SK-N-SH treated with all-trans-retinoic acid at 6 μM for 48 hours (cell line): Measurements from ENCODE around the gene UGT1A8.

Experiments used
- ATAC-seq: fragments of 200-7000 bp; cut with Tn5 transposase; 3 replicates; pipeline ENCODE4 v1.9.1; 2020; ENCODE audit warnings: mild to moderate bottlenecking, moderate library complexity
- ARNTL ChIP-seq: fragments of 450-650 bp; formaldehyde crosslinking; IDR thresholded peaks from 2 replicates; pipeline ENCODE4 v1.5.0; 2020; ENCODE audit warnings: low read depth, mild to moderate bottlenecking, moderate library complexity, borderline replicate concordance
- BACH2 ChIP-seq: fragments of 250-450 bp; sonication (Bioruptor Pico); IDR thresholded peaks from 2 replicates; pipeline ENCODE4 v1.9.0; 2021; ENCODE audit warnings: mild to moderate bottlenecking, borderline replicate concordance
- CREB5 ChIP-seq: fragments of 250-450 bp; sonication (Bioruptor Pico); IDR thresholded peaks from 2 replicates; pipeline ENCODE4 v1.5.1; 2020; ENCODE audit warnings: low read depth, mild to moderate bottlenecking, moderate library complexity
- ESRRG ChIP-seq: fragments of 250-450 bp; sonication (Bioruptor Pico); IDR thresholded peaks from 2 replicates; pipeline ENCODE4 v1.6.1; 2021; ENCODE audit warnings: mild to moderate bottlenecking
- GLIS3 ChIP-seq: fragments of 250-450 bp; sonication (Bioruptor Pico); IDR thresholded peaks from 2 replicates; pipeline ENCODE4 v1.5.0; 2020; ENCODE audit warnings: mild to moderate bottlenecking, moderate library complexity
- ISL1 ChIP-seq: fragments of 250-450 bp; sonication (Bioruptor Pico); IDR thresholded peaks from 2 replicates; pipeline ENCODE4 v2.1.2; 2022; ENCODE audit warnings: mild to moderate bottlenecking, moderate library complexity
- OSR1 ChIP-seq: fragments of 250-450 bp; sonication (Bioruptor Pico); IDR thresholded peaks from 2 replicates; pipeline ENCODE4 v1.8.0; 2022; ENCODE audit warnings: moderate library complexity, mild to moderate bottlenecking, inconsistent platforms
- PPARA ChIP-seq: fragments of 250-450 bp; sonication (Bioruptor Pico); IDR thresholded peaks from 2 replicates; pipeline ENCODE4 v1.5.0; 2020; ENCODE audit warnings: mild to moderate bottlenecking, borderline replicate concordance
- RARB ChIP-seq: fragments of 250-450 bp; sonication (Bioruptor Pico); IDR thresholded peaks from 2 replicates; pipeline ENCODE4 v1.8.0; 2021; ENCODE audit warnings: mild to moderate bottlenecking, moderate library complexity
- SNAI2 ChIP-seq: fragments of 250-450 bp; sonication (Bioruptor Pico); IDR thresholded peaks from 2 replicates; pipeline ENCODE4 v1.5.0; 2020; ENCODE audit warnings: mild to moderate bottlenecking, moderate library complexity
- TCF4 ChIP-seq: fragments of 250-450 bp; sonication (Bioruptor Pico); IDR thresholded peaks from 2 replicates; pipeline ENCODE4 v1.8.0; 2021; ENCODE audit warnings: mild to moderate bottlenecking, moderate library complexity, borderline replicate concordance
- TOX ChIP-seq: fragments of 250-450 bp; sonication (Bioruptor Pico); IDR thresholded peaks from 2 replicates; pipeline ENCODE4 v1.8.0; 2021; ENCODE audit warnings: mild to moderate bottlenecking, moderate library complexity, borderline replicate concordance
- TSHZ2 ChIP-seq: fragments of 250-450 bp; sonication (Bioruptor Pico); IDR thresholded peaks from 2 replicates; pipeline ENCODE4 v1.5.0; 2020; ENCODE audit warnings: mild to moderate bottlenecking, moderate library complexity
- ZC3H10 ChIP-seq: fragments of 250-450 bp; sonication (Bioruptor Pico); IDR thresholded peaks from 2 replicates; pipeline ENCODE4 v1.5.1; 2021; ENCODE audit warnings: mild to moderate bottlenecking, moderate library complexity
- ZFP3 ChIP-seq: fragments of 250-450 bp; sonication (Bioruptor Pico); IDR thresholded peaks from 2 replicates; pipeline ENCODE4 v1.5.0; 2020; ENCODE audit warnings: mild to moderate bottlenecking, moderate library complexity
- ZFP30 ChIP-seq: fragments of 450-650 bp; formaldehyde crosslinking; IDR thresholded peaks from 2 replicates; pipeline ENCODE4 v1.5.0; 2022; ENCODE audit warnings: mild to moderate bottlenecking, moderate library complexity
- ZNF70 ChIP-seq: fragments of 450-650 bp; formaldehyde crosslinking; IDR thresholded peaks from 2 replicates; pipeline ENCODE4 v1.5.0; 2020; ENCODE audit warnings: mild to moderate bottlenecking, moderate library complexity
- TF ChIP-seq, protein P1 (sequence below): fragments of 250-450 bp; sonication (Bioruptor Pico); IDR thresholded peaks from 2 replicates; pipeline ENCODE4 v1.8.0; 2021; ENCODE audit warnings: low read depth, mild to moderate bottlenecking, moderate library complexity, borderline replicate concordance
- TF ChIP-seq, protein P2 (sequence below): fragments of 250-450 bp; sonication (Bioruptor Pico); IDR thresholded peaks from 2 replicates; pipeline ENCODE4 v1.8.0; 2020; ENCODE audit warnings: mild to moderate bottlenecking, moderate library complexity, borderline replicate concordance
- TF ChIP-seq, protein P3 (sequence below): fragments of 250-450 bp; sonication (Bioruptor Pico); IDR thresholded peaks from 2 replicates; pipeline ENCODE4 v1.5.1; 2021; ENCODE audit warnings: mild to moderate bottlenecking, moderate library complexity

Gene UGT1A8

GRCh38 chr2:233795735-233796171 is 178.3 kb downstream of the UGT1A8 start:
- TF ChIP-seq ZNF70 (CRISPR knock-in tag), result no peak
- TF ChIP-seq, protein P1, sequence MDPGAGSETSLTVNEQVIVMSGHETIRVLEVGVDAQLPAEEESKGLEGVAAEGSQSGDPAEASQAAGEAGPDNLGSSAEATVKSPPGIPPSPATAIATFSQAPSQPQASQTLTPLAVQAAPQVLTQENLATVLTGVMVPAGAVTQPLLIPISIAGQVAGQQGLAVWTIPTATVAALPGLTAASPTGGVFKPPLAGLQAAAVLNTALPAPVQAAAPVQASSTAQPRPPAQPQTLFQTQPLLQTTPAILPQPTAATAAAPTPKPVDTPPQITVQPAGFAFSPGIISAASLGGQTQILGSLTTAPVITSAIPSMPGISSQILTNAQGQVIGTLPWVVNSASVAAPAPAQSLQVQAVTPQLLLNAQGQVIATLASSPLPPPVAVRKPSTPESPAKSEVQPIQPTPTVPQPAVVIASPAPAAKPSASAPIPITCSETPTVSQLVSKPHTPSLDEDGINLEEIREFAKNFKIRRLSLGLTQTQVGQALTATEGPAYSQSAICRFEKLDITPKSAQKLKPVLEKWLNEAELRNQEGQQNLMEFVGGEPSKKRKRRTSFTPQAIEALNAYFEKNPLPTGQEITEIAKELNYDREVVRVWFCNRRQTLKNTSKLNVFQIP (CRISPR knock-in tag), result no peak
- no peak for TF ChIP-seq ARNTL
- TF ChIP-seq RARB (CRISPR knock-in tag), result no peak
- no peak for ATAC-seq

DNA sequence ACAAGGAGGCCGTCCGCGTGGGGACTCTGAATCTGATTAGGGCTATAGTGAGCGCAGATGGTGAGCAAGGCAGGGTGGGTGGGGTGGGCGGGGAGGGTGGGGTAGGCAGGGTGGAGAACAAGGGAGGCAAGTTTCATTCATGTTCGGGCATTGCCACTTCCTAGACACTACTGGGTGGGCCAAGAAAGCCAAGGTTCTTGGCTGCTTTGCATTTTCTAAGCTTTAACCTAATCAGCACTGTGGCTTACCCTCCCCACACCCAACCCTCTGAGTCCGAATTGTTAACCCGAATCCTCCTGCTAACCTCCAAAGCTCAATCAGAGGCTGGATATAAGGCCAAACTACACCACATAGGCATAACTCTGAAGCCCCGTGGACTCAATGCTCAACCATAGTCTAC is 178.8 kb downstream of the UGT1A8 start:
- TF ChIP-seq ZC3H10 (CRISPR knock-in tag), result no peak
- TF ChIP-seq TOX (CRISPR knock-in tag), result no peak
- no peak for TF ChIP-seq ARNTL
- no peak for TF ChIP-seq BACH2 (CRISPR knock-in tag)
- TF ChIP-seq, protein P2, sequence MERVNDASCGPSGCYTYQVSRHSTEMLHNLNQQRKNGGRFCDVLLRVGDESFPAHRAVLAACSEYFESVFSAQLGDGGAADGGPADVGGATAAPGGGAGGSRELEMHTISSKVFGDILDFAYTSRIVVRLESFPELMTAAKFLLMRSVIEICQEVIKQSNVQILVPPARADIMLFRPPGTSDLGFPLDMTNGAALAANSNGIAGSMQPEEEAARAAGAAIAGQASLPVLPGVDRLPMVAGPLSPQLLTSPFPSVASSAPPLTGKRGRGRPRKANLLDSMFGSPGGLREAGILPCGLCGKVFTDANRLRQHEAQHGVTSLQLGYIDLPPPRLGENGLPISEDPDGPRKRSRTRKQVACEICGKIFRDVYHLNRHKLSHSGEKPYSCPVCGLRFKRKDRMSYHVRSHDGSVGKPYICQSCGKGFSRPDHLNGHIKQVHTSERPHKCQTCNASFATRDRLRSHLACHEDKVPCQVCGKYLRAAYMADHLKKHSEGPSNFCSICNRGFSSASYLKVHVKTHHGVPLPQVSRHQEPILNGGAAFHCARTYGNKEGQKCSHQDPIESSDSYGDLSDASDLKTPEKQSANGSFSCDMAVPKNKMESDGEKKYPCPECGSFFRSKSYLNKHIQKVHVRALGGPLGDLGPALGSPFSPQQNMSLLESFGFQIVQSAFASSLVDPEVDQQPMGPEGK (CRISPR knock-in tag), result no peak
- no peak for TF ChIP-seq ZNF70 (CRISPR knock-in tag)
- no peak for TF ChIP-seq CREB5 (CRISPR knock-in tag)
- TF ChIP-seq SNAI2, result no peak
- TF ChIP-seq PPARA (CRISPR knock-in tag), result no peak
- TF ChIP-seq TCF4 (CRISPR knock-in tag), result no peak
- TF ChIP-seq, all 23 proteins: peak for 0
- ATAC-seq, result no peak

GRCh38 chr2:233798335-233799086 is 181.1 kb downstream of the UGT1A8 start:
- ATAC-seq, result no peak
- TF ChIP-seq TCF4 (CRISPR knock-in tag) (no peak), GLIS3 (CRISPR knock-in tag) (no peak), ARNTL (no peak), ZC3H10 (CRISPR knock-in tag) (no peak), OSR1 (CRISPR knock-in tag) (no peak), RARB (CRISPR knock-in tag) (no peak)
- TF ChIP-seq, protein P3, sequence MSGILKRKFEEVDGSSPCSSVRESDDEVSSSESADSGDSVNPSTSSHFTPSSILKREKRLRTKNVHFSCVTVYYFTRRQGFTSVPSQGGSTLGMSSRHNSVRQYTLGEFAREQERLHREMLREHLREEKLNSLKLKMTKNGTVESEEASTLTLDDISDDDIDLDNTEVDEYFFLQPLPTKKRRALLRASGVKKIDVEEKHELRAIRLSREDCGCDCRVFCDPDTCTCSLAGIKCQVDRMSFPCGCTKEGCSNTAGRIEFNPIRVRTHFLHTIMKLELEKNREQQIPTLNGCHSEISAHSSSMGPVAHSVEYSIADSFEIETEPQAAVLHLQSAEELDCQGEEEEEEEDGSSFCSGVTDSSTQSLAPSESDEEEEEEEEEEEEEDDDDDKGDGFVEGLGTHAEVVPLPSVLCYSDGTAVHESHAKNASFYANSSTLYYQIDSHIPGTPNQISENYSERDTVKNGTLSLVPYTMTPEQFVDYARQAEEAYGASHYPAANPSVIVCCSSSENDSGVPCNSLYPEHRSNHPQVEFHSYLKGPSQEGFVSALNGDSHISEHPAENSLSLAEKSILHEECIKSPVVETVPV (CRISPR knock-in tag), result no peak

DNA sequence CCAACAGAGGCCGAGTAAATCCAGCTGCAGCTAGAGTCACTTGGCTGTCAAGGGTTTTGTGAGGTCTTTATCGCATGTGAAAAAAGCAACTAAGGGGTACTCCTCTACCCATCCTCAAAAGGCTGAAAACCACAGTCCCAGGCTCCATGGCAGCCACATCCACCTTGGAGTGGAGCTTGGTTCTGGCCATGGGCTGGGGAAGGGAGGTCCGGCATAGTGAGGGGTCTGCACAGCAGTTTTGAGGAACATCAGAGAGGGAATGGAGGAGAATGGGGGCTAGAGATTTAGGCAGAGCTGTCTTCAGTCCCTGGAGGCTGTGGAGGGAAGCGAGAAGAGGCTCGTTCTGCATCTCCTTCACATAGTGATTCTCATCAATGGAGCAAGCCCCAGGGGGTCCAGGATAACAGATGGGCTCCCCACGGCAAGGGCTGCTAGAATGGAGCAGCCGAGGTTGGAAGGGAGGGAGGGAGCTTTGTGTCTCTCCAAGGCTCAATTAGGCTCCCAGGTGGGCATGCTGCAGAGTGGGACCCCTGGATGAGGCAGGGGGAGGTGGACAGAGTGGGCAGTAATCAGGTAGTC is 181.7 kb downstream of the UGT1A8 start:
- ATAC-seq, result no peak
- no peak for TF ChIP-seq RARB (CRISPR knock-in tag)
- no peak for TF ChIP-seq ESRRG (CRISPR knock-in tag)

- no peak for ATAC-seq
Observed at GRCh38 chr2:233799716-233800115, 182.3 kb downstream of the UGT1A8 start.

More at GRCh38 chr2:233799716-233800115, 182.3 kb downstream of the UGT1A8 start:
- TF ChIP-seq ZFP3 (CRISPR knock-in tag), result no peak
- no peak for TF ChIP-seq BACH2 (CRISPR knock-in tag)
- no peak for TF ChIP-seq TSHZ2 (CRISPR knock-in tag)
- TF ChIP-seq, protein P3 (CRISPR knock-in tag), result no peak
- no peak for TF ChIP-seq PPARA (CRISPR knock-in tag)
- TF ChIP-seq, protein P1 (CRISPR knock-in tag), result no peak
- no peak for TF ChIP-seq ZFP30 (CRISPR knock-in tag)
- no peak for TF ChIP-seq ISL1 (CRISPR knock-in tag)
